Fibroblast of pulmonary artery (primary cell): Measurements from ENCODE around the gene FAM186B.

Source experiments
- DNase-seq: peaks from one replicate; pipeline ENCODE4 v3.0.0-alpha.2; 2010; ENCODE audit warnings: low read depth
- H3K4me3 ChIP-seq: replicated peaks from 2 replicates; pipeline ENCODE4 v1.5.1; 2011; ENCODE audit warnings: low read depth, mild to moderate bottlenecking, control low read depth, low read length, moderate library complexity
- TF ChIP-seq, protein P1 (sequence below): IDR thresholded peaks from 2 replicates; pipeline ENCODE4 v1.5.1; 2011; ENCODE audit warnings: mild to moderate bottlenecking, control low read depth, low read length, inconsistent platforms; ENCODE audit errors: missing control alignments

Gene FAM186B

DNA sequence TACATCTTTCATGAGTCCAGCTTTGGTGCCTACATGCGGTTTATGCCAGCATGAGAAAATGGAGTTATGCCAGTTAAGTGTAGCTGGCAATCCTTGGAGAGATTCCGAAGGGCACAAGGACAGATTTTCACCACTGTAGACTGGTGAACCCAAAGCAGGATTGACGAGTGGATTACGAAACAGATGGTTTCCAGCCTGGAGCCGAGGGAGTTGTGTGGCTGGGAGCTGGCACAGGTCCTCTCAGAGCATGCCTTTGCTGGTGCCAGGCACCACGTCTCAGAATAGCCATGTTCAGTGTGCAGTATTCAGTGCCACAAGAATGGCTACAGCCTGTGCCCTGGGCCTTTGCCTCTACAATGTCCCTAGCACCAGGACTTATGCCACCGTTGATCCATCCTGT lies 53.4 kb downstream of the FAM186B start:
- DNase-seq, result peak; percentile 22
- H3K4me3 ChIP-seq, result no peak overlapping the region
- TF ChIP-seq, protein P1, sequence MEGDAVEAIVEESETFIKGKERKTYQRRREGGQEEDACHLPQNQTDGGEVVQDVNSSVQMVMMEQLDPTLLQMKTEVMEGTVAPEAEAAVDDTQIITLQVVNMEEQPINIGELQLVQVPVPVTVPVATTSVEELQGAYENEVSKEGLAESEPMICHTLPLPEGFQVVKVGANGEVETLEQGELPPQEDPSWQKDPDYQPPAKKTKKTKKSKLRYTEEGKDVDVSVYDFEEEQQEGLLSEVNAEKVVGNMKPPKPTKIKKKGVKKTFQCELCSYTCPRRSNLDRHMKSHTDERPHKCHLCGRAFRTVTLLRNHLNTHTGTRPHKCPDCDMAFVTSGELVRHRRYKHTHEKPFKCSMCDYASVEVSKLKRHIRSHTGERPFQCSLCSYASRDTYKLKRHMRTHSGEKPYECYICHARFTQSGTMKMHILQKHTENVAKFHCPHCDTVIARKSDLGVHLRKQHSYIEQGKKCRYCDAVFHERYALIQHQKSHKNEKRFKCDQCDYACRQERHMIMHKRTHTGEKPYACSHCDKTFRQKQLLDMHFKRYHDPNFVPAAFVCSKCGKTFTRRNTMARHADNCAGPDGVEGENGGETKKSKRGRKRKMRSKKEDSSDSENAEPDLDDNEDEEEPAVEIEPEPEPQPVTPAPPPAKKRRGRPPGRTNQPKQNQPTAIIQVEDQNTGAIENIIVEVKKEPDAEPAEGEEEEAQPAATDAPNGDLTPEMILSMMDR, result no peak

DNA sequence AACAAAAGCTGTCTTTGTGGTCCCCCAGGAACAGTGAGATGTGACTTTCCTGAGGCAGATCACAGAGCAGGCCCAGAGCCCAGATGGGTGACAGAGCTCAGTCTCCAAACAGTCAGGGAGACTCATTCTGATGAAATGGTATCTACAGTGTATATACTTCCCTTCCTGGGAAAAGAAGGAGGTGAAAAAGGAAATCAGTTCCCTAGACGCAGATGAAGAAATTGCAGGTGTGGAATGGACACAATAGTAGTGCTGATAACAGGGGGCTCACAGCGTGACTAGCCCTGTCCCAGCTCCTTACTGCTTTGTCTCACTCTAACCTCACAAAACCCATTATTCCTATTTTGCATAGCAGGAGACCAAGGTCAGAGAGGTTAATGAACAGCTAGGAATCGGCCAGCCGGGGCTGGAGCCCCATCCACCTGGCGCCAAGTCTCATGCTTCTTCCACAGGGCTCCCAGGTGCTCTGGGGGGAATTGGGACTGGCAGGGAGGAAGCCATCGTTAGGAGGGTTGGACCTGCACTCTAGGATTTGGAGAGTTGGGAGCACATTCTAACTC lies 54.7 kb downstream of the FAM186B start:
- TF ChIP-seq, protein P1, result no peak

DNA sequence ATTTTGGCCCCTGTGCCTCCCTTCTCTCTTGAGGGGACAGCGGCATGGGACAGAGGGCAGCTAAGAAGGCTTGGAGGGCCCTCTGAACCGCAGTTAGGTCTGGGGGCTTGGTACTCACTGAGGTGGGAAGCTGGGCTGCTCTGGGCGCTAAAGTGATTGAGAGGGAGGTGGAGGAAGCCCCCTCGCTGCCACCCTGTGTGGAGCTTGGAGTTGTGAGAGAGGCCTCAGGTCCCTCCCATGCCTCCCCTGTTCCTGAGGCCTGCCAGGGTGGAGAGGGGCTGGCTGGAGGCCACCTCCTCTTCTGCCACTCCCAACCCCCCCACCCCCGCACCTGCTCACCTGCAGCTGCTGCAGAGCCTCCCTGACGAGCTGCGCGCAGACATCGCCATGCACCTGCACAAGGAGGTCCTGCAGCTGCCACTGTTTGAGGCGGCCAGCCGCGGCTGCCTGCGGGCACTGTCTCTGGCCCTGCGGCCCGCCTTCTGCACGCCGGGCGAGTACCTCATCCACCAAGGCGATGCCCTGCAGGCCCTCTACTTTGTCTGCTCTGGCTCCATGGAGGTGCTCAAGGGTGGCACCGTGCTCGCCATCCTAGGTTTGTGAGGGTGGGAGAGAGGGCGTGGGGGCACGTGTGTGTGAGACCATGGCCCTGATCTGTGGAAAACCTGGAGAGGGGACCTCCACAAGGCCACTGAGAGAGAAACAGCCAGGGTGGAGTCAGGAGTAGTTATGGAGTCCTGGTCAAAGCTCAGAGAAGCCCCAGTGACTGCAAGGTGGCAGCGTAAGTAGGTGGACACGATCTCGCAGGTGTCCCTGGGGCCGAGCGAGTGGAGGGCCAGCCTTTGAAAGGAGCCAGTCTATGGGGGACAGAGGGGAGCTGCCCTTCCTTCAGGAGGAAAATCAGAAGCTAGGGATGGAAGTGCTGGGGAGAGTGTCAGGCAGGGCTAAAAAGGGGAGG lies 55.4 kb downstream of the FAM186B start:
- no peak overlapping the region for H3K4me3 ChIP-seq
- TF ChIP-seq, protein P1, result no peak
- no peak for DNase-seq

More for the DNA sequence above, 54.7 kb downstream of the FAM186B start:
- no peak for DNase-seq
- H3K4me3 ChIP-seq, result no peak overlapping the region

DNA sequence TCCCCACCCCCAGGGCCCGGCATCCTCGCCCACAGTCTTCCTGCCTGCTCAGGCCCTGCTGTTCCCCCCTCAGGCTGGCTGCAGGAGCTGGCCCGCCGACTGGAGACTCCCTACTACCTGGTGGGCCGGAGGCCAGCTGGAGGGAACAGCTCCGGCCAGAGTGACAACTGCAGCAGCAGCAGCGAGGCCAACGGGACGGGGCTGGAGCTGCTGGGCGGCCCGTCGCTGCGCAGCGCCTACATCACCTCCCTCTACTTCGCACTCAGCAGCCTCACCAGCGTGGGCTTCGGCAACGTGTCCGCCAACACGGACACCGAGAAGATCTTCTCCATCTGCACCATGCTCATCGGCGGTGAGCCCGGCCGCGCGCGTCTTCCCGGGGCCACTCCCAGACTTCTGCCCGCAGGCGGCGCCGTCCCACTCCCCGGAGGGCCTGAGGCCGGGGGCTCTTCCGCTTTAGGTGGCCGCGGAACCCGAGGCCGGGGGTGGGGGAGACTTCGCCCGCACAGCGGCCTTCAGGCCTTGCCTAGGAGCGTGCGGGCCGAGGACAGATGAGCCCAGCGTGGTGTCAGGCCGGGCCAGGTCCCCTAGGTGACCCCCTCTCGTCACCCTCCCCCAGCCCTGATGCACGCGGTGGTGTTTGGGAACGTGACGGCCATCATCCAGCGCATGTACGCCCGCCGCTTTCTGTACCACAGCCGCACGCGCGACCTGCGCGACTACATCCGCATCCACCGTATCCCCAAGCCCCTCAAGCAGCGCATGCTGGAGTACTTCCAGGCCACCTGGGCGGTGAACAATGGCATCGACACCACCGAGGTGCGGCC lies 56.4 kb downstream of the FAM186B start:
- DNase-seq, result no peak
- TF ChIP-seq, protein P1, result peak; percentile 26
- H3K4me3 ChIP-seq, result peak overlapping the region; percentile 31

DNA sequence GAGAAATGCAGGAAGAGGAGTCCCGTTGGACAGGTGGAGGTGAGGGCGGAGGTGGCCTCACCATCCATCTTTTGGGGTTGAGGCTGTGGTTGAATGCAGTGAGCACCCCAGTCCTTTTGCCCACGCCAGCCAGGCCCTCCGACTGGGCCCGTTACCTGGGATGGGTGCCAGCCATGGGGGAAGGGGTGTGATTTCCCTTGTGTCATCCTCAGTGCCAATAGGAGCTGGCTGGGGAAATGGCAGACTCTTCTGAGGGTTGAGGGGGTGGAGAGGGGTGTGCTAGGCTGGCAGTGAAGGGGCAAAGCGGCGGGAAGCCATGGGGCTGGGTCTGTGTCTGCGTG lies 57.0 kb downstream of the FAM186B start:
- no peak for DNase-seq
- no peak overlapping the region for H3K4me3 ChIP-seq

DNA sequence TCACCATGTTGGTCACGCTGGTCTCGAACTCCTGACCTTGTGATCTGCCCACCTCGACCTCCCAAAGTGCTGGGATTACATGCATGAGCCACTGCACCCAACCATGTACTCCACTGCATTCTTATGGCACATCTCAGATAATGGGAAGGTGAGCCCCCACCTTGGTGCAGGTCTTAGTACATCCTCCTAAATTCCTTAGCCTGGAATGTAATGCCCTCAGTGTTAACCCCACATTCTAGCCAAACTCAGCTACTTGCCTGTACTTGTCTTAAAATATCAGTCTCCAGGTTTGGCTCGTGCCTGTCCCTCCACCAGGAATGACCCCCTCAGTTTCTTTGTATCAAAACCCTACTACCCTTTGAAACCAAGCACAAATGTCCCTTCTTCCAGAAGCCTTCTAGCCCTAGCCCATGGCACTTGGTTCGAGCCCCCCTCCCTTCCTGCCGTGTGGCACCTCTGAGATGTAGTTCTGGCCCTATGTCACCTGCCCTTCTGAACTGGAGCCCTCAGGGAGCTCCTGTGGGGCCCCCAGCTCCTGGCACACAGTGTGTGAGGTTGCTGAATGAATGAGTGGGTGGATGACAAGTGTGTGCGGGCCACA lies 58.2 kb downstream of the FAM186B start:
- no peak overlapping the region for H3K4me3 ChIP-seq
- TF ChIP-seq, protein P1, result no peak
- no peak for DNase-seq

More for the DNA sequence above, 57.0 kb downstream of the FAM186B start:
- TF ChIP-seq, protein P1, result no peak
